NCI-H1105 treated with DMSO at 0.1 percent for 48 hours (cell line): ENCODE measurements around the gene SRGAP3.

Experiments
- DNase-seq: peaks from one replicate; lab custom pipeline; 2025; lab: John Stamatoyannopoulos, UW

SRGAP3 gene

DNA sequence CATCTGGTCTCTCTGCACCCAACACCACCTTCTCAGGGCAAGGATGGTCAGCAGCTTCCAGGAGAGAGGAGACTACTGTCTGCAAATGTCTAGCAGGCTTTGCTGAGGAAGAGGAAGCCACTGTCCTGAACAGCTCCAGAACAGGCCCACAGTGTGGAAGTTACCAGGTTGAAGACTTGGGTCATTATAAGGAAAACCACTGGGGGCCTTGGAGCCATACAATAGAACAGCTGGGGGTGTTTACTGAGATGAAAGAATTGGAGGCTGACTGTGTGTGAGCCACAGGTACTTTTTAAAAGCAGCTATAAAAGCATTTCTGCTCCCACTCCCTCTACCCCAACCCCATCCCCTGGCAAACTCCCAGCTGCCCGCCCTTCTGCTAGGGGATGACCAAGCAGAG lies 24.2 kb downstream of the SRGAP3 start:
- no peak for DNase-seq

DNA sequence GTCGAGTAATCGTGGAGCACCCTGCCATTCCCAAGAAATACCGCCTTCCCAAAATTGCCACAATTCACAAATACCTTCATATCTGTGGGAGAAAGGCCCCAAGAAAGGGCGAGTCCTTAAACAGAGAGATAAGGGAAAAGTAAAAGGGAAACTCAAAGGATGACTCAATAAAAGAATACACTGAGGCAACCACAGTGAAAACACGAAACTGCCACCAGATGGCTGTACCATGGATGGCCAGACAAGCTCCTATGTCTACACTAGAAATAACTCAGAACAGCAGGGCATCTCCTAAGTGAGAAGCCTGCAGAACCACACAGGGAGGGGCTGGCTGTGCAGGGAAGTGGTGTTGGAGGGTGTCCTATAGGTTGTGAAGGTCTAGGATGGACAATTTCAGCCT lies 25.0 kb downstream of the SRGAP3 start:
- DNase-seq = no peak

DNA sequence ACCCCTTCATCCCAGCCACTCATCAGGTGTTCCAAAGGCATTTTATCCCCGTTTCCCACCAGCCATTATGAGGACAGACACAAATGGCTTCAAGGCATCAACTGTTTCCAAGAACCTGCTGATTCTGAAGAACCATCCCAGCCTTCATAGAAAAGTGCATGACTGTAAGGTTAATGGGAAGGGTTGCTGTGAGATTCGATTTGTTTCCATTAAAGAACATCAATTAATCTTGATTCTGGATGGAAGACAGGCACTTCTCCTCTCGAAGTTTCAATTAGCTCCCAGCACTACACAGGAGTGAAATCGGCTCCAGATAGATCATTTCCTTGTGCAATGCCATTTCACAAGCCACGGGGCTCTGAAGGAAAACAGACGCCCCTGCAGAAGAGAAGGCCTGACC lies 25.8 kb downstream of the SRGAP3 start:
- no peak for DNase-seq

DNA sequence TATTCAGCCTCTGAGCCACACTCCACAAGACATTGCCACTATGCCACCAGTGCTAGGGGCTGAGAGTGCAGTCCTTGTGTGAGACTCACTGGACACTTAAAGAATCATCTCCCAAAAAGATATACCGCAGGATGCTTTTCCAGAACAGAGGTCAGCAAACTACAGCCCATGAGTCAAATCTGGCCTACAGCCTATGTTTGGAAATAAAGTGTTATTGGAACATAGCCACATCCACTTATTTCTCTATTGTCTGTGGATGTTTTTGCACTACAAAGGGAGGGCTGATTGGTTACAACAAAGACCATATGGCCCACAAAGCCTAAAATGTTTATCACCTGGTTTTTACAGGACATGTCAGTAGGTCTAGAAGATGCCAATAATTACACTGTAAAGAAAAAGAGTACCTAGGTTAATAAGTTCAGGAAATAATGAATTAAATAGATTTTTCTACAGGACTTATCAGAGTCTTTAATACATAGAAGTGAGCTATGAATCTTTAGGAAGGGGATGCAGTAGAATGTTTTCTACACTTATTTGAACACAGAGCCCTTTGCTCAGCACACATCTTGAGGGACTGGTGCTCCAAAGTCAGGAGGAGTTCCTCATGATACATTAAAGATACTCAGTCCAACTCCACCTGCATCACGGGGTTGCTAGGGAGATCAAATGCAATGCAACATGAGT lies 26.3 kb downstream of the SRGAP3 start:
- DNase-seq = no peak

DNA sequence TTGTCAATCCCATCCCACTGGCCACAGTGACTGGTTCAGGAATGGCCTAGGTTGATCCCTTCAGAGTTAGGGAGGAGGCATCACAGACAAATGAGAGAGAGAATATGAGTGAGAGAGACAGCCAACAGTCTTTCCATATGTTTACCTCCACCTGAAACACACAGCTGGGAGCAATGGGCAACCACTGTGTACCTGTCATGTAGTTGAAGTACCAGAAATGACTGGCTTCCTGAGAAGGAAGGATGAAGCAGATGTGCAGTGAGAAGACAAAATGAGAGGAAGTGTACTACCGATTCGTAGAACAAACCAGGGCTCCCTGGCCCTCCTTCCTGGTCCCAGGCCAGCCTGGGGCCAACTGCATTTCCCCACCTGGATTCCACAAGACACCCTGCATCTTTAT lies 27.4 kb downstream of the SRGAP3 start:
- DNase-seq = no peak

DNA sequence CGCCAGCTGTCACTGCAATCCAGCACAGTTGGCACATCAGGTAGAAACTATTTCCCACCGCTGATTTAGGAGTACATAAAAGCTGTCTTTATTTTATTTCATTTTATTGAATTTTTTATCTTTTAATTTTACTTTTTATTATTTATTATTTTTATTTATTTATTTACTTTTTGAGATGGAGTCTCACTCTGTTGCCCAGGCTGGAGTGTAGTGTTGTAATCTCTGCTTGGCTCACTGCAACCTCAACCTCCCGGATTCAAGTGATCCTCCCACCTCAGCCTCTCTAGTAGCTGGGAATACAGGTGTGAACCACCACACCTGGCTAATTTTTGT lies 31.0 kb downstream of the SRGAP3 start:
- no peak for DNase-seq

DNA sequence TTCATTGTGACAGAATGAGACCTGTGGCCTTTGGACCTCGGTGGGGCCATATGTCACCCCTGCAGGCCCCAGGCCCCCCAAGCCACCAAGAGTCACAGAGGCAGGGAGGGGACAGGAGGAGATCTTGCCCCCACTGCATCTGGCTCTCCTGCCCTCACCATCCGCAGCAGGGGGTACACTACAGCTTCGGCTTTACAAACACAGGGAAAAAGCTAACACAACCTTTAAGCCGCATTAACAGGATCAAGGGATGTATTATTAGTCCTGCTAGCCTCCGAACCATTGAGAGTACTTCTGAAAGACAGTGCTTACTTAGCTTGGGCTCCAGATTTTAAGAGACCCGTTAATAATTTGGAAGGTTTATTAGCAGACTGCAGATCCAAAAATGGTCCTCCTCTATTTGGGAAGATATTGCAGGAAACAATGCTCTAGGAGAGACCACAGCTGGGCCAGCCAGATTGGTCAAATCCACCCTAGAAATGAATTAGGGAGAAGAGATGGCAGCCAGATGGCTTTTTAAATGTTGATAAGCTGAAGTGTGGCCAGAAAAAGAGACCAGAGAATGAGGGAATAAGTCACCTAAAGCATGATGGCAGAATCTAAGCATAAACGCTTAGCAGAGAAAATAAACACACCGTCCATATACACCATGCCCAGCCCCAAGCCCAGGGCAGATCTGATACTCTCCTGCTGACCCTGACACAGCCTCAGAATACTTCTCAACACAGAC lies 31.5 kb downstream of the SRGAP3 start:
- no peak for DNase-seq

DNA sequence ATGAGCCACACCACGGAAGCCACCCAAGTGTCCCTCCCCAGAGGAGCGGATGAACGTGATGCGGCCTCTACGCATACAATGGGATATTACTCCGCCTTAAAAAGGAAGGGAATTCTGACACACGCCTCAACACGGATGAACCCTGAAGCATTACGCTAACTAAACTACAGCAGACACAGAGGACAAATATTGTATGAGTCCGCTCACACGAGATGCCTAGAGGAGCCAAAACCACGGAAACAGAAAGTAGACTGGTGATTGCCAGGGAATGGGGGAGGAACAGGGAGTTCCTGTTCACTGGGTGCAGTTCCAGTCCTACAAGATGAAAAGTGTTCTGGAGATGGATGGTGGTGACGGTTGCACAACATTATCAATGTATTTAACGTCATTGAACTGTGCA lies 32.7 kb downstream of the SRGAP3 start:
- DNase-seq = no peak

DNA sequence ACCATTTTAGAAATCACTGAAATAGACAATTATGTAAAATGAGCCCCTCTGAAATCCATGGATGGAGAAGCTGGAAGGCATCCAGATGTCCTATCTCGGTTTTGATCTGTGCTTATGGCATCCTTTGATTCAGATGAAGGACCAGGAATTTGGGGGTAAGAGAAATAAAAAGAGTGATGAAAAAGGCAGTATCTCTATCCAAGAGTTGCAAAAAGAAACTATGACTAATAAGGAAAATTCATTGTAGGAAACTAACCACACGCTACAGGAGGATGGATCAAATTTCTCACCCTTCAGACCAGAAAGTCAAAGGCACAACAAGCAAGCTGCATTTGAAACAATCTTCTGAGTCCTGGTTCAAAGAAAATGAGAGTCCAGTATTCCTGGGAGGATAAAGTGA lies 34.8 kb downstream of the SRGAP3 start:
- no peak for DNase-seq

DNA sequence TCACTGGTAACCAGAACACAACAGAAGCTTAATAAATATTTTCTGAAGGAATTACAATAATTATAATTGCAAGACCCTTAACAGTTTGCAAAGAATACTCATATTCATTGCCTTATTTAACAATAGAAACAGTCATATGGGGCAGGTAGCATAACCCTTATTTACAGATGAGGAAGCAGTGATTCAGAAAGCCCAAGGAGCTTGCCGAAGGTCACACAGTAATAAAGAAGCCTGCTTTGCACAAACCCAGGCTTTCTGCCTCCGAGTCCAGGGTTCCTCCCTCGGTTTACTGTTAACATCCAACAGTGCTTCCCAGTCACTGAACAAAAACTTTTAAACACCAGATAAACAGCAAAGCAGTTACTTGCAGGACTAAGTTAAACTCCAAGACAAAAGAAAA lies 35.3 kb downstream of the SRGAP3 start:
- DNase-seq = no peak

DNA sequence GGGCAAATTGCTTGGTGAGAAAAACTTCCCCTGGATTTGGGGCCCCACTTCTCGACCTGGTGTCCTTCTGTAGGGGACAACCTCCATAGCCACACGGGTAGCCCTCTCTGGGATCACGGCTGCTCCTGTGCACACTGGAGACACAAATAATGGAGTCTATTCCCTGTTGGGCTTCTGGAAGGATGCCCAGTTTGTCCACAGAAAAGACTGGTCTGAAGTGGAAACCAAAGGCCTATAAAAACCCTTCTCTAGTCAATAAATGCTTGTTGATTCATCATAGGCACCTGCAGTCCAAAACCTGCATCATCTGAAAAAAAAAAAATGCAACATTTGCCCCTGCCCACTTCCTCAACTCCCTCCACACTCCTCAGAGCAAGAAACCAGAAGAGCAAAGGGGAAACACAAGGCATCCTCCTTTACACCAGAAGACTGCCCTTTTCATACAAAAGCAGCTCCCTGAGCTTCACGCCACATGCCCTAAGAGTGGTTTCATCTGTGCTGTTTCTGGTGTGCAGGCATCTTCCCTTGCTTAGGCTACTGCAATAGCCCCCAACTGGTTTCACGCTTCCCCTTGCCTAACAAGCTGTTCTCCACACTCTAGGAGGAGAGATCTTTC lies 36.3 kb downstream of the SRGAP3 start:
- no peak for DNase-seq

DNA sequence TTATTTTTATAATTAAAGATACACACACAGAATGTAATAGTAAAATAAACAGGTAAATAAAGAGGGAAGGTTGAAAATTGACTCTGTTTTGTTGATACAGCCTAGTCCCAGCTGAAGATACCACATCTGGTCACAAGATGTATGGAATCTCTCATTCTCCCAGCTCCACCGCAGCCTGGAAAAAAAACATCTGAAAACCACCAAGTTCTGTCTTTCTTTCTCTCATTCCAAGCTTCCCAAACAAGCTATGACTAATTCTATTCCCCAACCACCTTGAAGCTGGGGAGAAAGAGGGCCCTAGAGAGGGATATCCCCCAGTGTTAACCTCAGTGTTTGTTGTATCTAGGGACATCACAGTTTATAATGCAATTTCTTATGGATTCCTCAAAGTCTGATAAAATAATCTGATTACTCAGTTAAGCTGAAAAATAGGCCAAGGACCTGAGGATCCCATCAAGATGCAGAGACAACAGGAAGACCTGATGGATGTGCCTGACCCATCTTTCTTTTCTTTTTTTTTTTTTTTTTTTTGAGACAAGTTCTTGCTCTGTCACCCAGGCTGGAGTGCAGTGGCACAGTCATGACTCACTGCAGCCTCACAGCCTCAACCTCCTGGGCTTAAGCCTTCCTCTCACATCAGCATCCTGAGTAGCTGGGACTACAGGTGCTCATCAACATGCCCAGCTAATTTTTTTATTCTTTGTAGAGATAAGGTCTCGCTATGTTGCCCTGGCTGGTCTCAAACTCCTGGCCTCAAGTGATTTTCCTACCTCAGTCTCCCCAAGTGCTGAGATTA lies 38.1 kb downstream of the SRGAP3 start:
- DNase-seq = no peak

DNA sequence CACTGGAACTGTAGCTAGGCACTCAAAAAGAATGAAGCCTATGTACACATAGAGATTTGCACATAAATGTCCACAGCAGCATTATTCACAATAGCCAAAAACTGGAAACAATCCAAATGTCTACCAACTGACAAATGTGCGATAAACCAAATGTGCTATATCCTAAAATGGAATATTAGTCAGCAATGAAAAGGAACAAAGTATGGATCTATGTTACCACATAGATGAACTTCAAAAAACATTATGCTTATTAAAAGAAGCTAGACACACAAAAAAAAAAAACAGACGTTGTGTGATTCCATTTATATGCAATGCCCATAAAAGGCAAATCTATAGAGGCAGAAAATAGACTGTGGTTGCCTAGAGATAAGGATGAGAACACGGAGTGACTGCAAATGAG lies 39.7 kb downstream of the SRGAP3 start:
- no peak for DNase-seq

DNA sequence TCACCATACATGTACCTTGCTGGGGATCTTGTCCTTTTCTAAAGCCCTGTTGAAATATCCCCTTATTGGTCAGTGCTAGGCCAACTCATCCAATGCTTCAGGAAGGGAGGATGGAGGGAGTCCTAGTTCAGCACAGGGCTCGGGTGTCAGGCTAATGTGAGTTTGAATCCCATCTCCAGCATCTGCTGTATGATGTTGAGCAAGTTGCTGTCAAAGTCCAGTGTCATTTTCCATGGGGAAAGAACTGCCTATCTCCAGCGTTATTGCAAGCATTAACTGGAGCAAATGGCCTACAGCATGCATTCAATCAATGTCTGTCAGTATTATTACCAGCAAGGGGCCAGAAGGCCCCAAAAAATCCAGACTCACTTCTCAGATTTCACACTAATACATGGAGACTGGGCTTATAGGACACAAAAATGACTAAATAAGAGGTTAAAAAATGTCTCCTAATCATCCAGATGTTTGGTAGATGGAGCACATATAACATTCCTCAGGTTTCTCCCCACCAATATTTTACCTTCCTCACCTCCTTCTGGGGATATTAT lies 40.8 kb downstream of the SRGAP3 start:
- no peak for DNase-seq

DNA sequence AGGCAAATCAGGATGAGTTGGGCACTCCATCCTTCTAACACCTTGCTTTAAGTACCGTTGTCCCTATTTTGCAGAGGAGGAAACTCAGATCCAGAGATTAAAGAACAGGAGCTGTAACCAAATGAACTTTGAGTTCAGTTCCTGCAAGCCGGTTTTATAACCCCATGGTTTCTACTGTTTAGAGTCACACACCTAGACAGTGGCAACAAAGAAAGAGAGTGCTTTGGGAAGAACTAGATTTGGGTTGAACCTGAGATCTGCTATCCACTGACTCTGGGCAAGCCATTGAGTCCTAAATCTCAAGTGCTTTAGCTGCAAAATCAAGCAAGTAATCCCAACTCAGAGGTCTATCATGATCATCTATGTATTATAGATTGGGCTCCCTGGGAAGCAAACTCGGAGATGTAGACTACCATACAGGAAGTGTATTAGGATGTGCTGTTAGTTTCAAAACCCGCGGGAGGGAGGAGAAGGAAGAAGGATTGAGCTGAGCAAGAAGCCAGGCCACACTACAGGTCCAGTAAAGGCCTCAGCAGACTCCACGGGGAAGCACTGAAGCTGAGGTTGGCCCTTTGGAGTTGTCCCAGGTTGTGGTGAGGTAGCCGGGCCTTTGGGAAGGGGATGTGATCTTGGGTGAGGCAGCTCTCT lies 42.2 kb downstream of the SRGAP3 start:
- no peak for DNase-seq

DNA sequence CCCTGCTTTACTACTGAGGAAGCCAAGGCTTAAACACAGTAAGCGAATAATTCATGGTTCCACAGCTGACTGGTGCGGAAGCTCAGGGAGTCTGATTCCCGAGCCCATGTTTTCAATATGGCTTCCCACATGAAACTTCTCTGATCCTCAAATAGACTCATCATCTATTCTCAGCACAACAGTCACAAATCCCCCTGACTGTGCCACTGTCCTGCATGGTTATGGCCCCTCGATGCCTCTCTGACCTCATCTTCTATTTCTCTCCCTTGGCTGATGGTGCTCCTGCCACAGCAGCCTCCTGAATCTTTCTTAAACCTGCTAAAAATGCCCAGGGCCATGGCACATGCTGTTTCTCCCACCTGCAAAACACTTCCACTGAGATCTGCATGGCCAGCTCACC lies 43.2 kb downstream of the SRGAP3 start:
- no peak for DNase-seq

DNA sequence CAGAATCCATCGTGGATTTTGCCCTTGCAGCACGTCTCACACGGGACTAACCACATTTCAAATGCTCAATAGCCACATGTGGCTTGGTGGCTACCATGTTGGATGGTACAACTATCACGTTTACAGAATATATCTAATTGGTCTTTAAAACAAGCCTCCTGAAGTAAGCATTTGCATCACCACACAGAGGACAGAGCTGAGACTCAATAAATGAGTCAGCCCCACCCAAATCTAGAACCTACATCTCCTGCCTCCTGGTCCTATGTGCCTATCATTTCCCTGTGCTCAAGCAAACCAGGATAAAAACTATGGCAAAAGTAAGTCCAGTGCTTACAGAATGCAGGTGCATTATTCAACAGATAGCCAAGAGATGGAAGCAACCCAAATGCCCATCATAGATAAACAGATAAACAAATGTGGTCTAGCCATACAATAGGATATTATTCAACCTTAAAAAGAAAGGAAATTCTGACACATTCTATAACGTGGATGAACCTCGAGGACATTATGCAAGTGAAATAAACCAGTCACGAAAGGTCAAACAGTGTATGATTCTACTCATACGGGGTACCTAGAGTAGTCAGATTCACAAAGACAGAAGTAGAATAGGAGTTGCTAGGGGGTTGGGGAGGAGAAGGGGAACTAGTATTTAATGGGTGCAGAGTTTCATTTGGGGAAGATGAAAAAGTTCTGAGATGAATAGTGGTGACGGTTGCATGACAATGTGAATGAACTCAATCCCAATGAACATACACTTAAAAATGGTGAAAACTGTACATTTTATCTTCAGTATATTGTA lies 43.9 kb downstream of the SRGAP3 start:
- DNase-seq = no peak

DNA sequence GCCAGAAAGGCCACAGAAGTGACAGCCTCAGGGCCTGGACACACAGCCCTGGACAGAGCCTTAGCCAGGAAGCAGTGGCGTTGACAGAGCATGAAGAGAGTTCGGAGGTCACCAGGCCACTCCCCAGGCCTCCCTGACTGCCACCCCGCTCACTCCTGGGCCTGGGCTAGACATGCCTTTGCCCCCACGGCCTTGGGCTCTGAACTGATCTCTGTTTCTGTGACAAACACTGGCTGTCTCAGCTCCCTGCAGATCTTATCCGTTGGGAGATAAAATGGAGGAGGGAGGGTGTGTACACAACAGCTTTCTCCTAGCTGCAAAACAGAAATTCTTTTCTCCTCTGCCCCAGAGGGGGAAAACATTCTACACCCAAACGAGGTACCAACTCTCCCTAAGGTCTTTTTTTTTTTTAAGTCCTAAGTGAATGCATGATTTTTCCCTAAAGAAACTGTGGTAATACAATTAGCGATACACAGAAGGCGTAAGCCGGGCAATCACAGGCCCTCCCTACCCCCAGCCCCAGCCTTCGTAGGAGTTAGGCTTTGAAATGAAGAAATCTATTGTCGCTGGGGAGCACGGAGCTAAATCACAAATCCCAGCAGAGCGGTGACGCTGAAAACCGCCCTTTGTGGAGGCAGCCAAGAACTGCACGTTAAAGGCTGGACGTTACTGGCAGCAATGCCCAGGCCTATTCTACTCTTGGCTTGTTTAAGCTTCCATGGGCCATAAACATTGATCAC lies 45.0 kb downstream of the SRGAP3 start:
- DNase-seq = no peak

DNA sequence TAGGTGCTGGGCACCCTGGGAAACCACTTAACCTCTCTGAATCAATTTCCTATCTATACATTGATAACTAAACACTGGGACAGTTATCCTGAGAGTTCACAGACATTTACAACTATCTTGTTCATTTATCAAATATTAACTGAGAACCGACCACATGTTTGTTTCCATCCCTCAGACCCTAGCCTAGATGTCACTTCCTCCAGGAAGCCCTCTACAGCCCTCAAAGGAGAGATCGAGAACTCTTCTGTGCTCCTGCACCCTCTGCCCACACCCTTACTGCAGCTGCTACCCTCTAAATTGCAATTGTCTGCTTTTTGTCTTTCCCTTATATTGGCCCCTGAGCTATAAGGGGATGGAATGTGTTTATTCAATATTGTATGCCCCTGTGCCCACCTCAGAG lies 46.1 kb downstream of the SRGAP3 start:
- DNase-seq = no peak

DNA sequence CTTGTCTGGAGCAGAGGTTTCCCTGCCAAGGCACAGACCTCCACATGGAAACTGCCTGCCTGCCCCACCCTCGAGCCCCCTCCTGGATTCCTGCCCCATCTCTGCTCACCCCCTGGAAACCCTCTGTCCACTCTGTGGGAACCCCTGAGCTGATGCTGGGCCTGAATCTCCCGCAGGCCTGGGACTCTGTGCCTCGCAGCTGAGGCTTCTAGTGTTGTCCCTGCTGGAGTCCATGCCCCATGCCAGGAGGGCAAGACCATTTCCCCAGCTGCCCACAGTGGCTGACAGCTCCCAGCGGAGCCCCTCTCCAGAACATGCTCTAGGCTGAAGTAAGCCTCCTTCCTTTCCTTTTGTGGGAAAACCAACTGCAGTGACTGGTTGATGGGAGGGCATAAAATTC lies 46.9 kb downstream of the SRGAP3 start:
- DNase-seq = no peak

DNA sequence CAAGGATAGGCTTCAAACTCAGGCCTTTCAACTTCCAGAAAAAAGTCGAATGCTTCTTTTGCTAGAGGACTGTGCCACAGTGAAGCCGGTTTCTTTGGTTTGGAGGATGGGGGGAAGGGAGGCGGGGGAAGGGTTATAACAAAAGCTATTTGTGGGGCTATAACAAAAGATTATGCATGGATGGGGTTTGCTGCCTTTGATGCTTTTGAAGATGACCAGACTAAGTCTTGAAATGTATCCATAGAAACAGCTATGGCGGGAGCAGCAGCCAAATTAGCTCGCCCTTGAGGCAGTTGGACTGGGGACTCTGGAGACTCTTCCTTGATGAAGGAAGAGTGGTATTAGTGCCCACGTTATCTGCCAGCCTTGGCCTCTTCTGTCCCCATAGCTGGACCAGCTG lies 47.5 kb downstream of the SRGAP3 start:
- no peak for DNase-seq
